HG03060 (cell line): ENCODE measurements around the gene FAM13A.
"Not testable (repeated sequence)": the region's sequence is repeated elsewhere in the genome, so short reads cannot be mapped to it uniquely, and the experiment has no call there.

Experiments
- ATAC-seq: cut with Tn5 transposase; IDR thresholded peaks from one replicate; pipeline ENCODE4 v1.9.1; 2021; ENCODE audit warnings: low read depth, moderate number of reproducible peaks; ENCODE audit not compliant: unreplicated experiment

Gene FAM13A

GRCh38 chr4:88964450-88964849 lies 92.5 kb downstream of the FAM13A start:
- ATAC-seq: no peak

DNA sequence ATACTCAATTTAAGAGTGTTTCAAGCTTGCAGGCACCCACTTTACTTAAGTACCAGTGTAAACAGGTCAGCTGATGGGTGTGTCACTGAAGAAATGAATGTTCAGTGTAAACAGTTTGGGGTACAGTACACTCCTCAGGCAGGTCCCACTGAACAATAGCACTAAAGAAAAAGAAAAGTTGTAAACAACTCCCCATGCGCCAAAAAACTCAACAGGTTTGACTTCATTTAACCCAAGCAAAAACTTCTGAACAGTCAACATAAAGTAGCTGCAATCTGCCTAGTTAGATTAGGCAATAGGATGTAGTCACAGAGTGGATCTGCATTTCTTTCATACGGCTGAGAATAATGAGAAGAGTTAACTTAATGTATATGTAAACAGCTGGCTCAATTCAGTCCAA lies 93.2 kb downstream of the FAM13A start:
- no peak for ATAC-seq

- no peak for ATAC-seq
Measured at GRCh38 chr4:88962396-88962795, 94.6 kb downstream of the FAM13A start.

DNA sequence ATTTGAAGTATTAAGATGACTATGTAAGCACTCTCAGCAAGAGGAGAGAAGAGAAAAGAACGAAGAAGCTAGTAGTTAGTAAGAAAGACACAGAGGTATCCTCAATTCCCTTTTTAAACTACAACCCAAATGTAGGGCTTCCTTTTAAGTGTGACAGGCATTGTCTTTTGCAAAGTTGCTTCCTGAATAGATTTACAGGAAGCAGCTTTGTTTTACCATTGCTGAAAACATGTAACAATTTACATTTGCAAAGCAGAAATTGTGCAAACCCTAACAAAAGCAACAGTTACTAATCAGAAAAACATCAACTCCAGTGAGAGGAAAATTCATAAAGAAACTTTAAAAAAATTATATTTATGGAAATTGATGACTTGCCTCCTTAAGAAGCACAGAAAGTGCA lies 96.4 kb downstream of the FAM13A start:
- no peak for ATAC-seq

DNA sequence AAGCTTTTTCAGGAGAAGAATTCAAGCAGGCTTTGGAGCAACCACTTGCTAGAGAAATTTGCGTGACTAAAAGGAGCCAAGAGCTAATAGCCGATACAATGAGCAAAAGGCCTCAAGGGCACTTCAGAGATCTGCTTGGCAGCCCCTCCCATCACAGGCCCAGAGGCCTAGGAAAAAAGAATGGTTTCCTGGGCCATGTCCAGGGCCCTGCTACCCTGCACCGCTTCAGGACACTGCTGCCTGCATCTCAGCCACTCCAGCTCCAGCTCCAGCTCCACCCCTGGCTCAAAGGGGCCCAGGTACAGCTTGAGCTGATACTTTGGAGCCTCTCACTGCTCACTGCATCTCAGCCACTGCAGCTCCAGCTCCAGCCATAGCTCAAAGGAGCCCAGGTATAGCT lies 98.9 kb downstream of the FAM13A start:
- no peak for ATAC-seq

- ATAC-seq: no peak
Measured at GRCh38 chr4:88957570-88957969, 99.4 kb downstream of the FAM13A start.

DNA sequence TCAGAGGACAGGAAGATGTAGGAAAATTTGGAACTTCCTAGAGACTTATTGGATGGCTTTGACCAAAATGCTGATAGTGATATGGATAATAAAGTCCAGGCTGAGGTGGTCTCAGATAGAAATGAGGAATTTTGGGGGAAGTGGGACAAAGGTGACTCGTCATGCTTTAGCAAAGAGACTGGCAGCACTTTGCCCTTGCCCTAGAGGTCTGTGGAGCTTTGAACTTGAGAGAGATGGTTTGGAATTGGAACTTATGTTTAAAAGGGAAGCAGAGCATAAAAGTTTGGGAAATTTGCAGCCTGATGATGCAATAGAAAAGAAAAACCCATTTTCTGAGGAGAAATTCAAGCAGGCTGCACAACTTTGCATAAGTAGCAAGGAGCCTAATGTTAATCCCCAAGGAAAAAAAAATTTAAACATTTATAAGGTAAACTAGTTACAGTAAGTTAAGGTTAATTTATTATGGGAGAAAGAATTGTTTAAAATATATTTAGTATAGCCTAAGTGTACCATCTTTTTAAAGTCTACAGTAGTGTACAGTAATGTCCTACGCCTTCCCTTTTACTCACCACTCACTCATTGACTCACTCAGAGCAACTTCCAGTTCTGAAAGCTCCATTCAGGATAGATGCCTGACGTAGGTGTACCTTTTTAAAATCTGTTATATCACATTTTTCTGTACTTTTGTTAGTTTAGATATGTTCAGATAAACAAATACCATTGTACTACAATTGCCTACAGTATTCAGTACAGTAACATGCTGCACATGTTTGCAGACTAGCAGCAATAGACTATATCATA lies 101.2 kb downstream of the FAM13A start:
- no peak for ATAC-seq

DNA sequence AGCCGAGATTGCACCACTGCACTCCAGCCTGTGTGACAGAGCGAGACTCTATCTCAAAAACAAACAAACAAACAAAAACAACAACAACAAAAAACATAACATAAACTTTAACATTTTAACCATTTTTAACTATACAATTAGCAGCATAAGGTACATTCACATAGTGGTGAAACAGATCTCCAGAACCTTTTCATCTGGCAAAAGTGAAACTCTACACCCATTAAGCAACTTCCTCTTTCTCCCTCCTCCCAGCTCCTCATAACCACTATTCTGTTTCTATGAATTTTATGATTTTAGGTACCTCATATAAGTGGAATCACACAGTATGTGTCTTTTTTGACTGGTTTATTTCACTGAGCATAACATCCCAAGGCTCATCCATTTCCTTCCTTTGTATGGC lies 103.6 kb downstream of the FAM13A start:
- ATAC-seq: no peak

DNA sequence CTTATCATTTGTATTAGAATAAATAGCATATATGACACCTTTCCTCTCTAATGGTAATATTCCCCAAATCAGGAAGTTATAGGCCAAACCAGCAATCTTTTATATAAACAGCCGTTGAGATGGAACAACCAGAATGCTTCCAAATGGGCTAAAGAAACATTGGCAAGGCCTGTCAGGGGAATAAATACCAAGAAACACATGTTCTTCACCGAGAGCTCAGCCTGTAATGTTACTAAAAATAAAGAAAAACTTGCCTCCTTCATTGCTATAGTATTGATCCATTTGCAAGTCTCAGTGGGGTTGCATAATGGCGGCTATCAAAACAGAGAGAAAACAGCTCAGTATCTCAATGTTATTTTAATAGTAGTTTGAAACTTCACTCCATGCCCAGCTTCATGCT lies 104.9 kb downstream of the FAM13A start:
- ATAC-seq: no peak

- ATAC-seq: no peak
Measured at GRCh38 chr4:88949605-88950004, 107.4 kb downstream of the FAM13A start.

GRCh38 chr4:88940506-88940905 lies 116.5 kb downstream of the FAM13A start:
- ATAC-seq: no peak

- ATAC-seq: no peak
Measured at GRCh38 chr4:88939697-88940096, 117.3 kb downstream of the FAM13A start.

DNA sequence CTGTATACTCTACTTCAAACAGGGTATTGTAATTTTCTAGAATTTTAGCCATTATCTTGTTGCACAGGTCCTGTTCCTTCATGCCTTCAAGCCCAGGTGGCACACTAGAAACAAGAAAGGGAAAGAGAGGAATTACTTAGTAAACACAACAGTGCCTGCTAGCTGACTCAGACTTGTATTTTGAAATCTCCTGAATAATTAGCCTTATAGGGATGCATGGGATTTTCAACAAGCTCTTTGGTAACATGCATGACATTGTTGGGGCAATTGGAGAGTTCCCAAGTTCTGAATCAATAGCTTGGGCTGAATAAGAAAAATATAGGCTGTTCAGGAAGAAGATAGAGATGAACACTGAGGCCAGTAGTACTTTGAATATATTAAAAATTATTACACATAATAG lies 118.8 kb downstream of the FAM13A start:
- ATAC-seq: no peak

GRCh38 chr4:88937081-88937480 lies 119.9 kb downstream of the FAM13A start:
- no peak for ATAC-seq

DNA sequence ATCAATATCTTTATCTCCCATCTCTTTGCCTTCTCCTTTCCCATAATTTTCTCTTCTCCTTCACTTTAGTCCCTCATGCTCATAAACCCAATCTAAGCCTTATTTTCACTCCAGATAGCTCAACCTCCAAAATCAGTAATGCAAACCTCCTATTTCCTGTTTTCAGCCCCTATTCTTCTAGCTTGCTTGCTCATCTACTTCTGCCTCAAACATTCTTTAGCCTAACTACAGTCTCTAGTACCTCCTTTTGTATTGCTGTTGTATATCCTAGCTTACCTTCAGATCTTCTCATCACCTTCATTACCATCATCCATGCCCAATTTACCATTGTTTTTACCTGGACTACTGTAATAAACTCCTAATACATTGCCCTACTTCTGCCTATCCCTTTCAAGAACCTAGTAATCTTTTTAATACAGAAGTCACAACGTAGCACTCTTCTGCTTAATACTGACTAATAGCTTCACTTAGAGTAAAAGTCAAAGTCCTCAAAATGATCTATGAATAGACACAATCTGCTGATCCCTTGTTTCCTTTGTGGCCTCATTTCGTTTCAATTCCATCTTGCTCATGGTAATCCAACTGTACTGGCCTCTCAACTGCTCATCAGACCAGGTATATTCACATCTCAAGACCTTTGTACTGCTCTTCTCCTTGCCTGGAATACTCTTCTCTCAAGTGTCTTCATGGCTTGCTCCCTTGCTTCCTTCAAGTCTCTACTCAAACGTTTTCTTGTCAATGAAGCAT lies 123.4 kb downstream of the FAM13A start:
- ATAC-seq: no peak

DNA sequence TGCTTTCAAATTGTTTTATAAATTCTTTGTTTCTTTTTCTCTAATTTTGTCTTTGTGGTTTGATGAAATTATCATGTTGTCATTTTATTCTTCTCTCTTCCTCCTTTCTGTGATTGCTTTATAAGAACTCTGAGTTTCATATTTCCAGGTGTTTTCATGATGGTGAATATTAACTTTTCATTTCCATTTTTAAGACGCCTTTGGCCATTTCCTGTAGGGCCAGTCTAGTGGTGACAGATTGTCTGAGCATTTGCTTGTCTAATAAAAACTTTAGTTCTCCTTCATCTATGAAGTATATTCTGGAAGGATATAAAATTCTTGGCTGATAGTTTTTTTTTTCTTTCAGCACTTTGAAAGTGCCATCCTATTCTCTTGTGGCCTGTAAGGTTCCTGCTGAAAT lies 128.1 kb downstream of the FAM13A start:
- no peak for ATAC-seq

DNA sequence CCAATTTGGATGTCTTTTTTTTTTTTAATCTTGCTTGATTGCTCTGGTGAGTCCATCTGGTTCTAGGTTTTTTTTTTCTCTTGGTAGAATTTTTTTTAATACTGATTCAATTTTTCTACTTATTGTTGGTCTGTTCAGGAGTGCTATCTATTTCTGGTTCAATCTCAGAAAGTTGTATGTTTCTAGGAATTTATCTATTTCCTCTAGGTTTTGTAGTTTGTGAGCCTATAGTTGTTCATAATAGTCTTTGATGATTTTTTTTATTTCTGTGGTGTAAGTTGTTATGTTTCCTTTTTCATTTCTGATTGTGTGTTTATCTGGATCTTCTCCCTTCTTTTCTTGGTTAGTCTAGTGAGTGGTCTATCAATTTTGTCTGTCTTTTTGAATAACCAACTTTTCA lies 129.6 kb downstream of the FAM13A start:
- no peak for ATAC-seq

- ATAC-seq: no peak
Measured at GRCh38 chr4:88919056-88919455, 137.9 kb downstream of the FAM13A start.

DNA sequence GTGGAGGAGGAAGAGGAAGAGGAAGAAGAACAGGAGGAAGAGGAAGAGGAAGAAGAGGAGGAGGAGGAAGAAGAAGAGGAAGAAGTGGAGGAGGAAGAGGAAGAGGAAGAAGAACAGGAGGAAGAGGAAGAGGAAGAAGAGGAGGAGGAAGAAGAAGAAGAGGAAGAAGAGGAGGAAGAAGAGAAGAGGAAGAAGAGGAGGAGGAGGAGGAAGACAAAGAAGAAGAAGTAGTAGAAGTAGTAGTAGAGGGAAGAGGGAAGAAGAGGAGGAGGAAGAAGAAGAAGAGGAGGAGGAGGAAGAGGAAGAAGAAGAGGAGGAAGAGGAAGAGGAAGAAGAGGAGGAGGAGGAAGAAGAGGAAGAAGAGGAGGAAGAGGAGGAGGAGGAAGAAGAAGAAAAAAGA lies 143.8 kb downstream of the FAM13A start:
- not testable (repeated sequence) for ATAC-seq

DNA sequence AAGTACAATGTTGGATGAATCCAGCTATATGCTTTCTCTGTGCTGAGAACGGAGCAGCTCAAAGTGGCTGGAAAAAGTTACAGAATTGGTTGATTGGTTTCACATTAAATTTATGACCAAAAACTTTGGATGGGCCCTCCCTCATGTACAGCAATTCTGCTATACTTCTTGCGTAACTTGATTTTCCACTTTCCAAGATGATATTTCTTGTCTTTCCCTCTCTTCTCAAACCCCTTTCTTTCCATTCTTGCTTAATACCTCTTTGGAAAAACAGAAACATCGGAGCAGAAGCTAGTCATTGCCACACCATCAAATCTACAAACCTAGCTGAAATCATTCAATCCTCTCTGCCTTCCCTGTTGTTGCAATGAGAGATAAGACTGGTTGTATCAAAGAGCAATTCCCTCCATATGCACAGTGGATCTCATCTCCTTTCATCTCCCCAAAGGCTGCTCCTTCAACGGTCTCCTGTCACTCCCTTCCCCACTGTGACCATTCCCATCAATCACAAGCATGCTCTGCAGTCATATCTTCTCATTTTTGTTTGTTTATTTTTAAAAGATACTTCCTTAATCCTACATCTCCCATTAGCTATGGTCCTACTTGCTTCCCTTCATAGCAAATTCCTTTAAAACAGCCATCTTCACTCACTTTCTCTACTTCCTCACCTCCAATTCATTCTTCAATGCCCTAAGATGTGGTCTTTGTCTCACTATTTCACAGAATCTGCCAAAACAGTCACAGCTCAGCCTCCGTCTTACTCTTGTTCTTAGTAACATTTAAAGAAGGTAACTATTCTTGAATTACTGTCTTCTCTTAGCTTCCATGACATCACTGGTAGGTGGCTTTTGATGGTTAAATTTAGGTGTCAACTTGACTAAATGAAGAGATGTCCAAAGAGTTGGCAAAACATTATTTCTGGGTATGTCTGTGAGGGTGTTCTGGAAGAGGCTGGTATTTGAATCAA lies 145.5 kb downstream of the FAM13A start:
- no peak for ATAC-seq

- no peak for ATAC-seq
Measured at GRCh38 chr4:88910101-88910500, 146.9 kb downstream of the FAM13A start.
